Stimulated activated naive CD4-positive, alpha-beta T cell (primary cell): ENCODE data around the gene C1orf159.
"Not testable (repeated sequence)": the region's sequence is repeated elsewhere in the genome, so short reads cannot be mapped to it uniquely, and the experiment has no call there.

ENCODE experiments used
- DNase-seq, 6 experiments: peaks; one replicate each; lab custom pipeline; 2025; lab: John Stamatoyannopoulos, UW

Gene C1orf159

DNA sequence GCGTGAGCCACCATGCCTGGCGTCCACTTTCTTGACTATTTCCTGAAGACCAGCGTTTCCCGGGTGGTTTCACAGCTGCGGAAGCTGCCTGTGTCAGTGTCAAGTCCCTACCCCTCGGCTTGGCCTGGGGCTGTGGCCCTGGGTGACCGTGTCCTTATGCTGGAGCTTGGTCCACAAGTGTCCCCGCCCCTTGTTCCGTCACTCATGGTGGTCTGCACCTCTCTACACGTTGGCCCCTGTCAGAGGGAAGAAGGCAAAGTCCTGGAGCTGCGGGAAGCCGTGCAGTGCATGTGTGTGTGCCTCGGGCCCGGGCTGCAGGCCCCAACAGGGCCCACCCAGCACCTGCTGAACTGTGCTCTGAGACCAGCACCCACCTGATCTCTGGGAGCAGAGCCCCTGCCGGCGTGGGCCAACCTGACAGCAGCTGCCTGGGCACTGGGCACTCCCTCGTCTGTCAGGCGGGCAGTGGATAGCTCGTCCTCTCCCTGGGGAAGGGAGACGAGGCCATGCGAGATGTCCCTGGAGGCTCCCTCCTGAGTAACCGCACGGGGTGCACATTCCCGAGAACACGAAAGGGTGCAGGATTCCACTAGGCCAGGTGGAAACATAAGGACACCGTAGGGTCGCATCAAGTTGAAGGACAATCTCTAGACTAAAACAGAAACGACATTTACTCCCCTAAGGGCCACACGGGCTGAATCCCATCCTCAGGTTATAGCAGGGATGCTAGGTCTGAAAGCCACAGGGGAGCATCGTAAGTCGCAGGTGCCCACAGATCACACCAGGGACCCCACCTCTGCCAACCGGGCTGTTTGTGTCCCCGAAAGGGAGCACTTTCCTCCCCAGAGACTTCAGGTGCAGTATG is 2.4 kb upstream of the C1orf159 start:
- no peak for DNase-seq

DNA sequence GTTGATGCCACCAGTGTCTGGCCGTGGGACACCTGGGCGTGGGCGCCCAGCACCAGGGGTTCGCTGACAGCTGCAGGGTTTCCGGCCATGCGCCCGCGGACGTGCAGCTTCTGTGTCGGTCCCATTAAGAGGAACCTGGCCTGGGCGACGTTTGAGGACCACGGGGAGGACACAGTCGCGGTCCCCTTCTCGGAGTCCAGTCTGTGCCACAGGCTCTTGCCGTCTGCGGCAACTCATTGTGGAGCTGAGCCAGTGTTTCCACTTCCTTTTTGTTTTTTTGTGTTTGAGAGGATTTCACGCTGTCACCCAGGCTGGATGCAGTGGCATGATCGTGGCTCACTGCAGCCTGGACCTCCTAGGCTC is 1.6 kb upstream of the C1orf159 start:
- no peak for DNase-seq

GRCh38 chr1:1116701-1117468 is 996 bp upstream of the C1orf159 start:
- DNase-seq, result peak in 3 of 6 experiments; percentile 37 to 54 (median 37)

- no peak for DNase-seq
These were observed 628 bp downstream of the C1orf159 start for GRCh38 chr1:1115136-1115785.

DNA sequence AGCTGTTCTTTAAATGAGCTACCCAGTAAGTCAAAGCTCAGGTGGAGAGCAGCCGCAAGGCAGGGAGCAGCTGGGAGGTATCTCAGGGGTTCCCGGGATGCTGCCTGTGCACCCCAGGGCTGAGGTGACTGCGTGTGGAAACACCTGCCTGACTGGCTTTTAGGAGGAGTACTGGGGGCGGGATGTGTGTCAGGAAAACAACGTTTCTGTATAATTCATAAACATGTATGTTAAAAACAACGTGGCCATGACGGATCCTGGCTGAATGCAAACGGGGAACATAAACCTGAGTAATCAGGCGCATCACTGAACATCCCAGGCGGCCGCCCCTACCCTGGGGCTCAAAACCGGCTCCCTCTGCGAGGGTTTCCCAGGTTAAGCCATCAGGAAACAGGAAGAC is 1.5 kb downstream of the C1orf159 start:
- no peak for DNase-seq

DNA sequence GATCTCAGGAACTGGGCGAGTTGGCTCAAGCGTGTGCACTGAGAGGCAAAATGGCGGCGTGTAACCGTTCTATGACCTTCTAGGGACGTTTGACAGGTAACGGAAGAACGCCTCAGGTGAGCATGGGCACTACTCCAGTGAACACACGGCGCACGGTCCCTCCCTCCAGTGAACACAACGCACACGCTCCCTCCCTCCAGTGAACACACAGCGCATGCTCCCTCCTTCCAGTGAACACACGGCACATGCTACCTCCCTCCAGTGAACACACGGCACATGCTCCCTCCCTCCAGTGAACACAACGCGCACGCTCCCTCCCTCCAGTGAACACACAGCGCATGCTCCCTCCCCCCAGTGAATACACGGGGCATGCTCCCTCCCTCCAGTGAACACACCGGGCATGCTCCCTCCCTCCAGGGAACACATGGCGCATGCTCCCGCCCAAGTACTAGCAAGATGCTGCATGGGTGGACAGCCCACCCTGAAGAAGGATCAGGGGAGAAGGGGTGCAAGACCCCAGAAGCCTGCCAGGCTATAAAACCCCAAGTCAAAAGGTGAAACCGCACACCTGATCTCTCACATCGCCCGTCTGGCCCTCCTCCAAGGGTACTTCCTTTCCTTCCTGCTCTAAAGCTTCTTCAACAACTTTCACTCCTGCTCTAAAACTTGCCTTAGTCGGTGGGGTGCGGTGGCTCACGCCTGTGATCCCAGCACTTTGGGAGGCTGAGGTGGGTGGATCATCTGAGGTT is 3.5 kb downstream of the C1orf159 start:
- DNase-seq, result no peak

DNA sequence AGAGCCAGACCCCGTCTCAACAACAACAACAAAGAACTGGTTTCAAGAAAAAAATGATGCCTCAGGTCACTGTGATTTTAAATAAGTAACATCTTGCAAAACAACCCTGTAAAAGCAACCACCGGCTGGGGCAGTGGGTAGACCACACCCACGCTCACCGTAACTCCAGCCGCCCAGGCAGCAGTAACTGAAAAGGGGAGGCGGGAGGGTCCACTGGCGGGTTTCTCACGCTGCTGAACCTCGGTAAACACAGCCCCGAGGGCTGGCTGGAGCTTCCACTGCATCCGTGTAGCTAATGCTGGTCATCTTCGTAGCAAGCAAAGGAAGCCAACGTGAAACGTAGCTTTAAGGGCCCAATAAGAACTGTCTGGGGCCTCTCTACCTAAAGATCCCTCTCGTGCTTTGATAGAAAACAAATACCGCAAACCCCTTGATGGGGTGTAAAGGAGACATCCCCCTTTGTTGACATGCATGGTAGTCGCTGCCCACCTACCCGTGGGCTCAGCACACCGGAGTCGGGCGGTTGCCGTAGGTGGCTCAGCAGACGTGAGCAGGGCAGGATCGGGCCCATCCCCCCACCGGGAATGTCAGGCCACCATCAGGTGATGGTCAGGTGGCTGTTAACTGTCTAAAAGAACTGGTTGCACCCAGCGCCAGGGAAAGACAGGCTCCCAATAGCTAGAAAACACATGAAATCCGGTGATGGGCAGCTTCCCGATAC is 4.2 kb downstream of the C1orf159 start:
- DNase-seq, result no peak

DNA sequence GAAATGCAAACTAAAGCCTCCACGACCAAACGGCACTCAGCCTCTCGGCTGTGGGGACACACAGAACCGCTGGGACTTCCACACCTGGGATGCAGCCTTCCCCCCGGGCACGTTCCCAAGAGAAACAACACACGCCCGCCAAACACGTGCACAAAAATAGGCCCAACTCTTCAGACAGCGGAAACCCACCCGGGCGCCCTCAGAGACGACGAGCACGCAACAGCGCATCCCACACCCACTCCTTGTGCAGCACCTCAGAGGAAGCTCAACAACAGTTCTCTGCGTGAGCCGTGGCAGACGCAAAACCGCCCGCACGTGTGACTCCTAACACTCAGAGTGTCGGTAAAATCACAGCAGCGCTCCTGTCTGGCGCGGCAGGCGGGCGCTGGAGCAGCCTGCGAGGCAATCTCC is 5.3 kb downstream of the C1orf159 start:
- DNase-seq, result no peak

GRCh38 chr1:1109743-1110142 is 6.1 kb downstream of the C1orf159 start:
- DNase-seq, result no peak

DNA sequence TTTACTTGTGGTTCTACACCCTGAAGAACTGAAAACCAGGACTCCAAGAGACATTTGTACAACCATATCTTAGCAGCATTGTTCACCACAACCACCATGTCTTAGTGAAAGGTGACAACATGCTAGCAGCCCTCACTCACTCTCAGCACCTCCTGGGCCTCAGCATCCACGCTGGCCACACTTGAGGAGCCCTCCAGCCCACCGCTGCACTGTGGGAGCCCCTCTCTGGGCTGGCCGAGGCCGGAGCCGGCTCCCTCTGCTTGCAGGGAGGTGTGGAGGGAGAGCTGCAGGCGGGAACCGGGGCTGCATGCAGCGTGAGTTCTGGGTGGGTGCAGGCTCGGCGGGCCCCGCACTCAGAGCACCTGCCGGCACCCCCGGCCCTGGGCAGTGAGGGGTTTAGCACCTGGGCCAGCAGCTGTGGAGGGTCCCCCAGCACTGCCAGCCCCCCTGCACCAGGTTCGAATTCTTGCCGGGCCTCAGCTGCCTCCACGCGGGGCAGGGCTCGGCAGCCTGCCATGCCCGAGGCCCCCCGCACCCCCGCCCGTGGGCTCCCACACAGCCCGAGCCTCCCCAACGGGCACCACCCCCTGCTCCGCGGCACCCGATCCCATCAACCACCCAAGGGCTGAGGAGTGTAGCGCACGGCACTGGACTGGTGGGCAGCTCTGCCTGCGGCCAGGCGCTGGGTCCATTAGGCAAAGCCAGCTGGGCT is 9.2 kb downstream of the C1orf159 start:
- DNase-seq, result no peak

- not testable (repeated sequence) for DNase-seq
These were observed 11.7 kb downstream of the C1orf159 start for GRCh38 chr1:1104152-1104551.

- no peak for DNase-seq
These were observed 14.4 kb downstream of the C1orf159 start for GRCh38 chr1:1101503-1101902.

GRCh38 chr1:1100296-1100695 is 15.6 kb downstream of the C1orf159 start:
- DNase-seq, result no peak

DNA sequence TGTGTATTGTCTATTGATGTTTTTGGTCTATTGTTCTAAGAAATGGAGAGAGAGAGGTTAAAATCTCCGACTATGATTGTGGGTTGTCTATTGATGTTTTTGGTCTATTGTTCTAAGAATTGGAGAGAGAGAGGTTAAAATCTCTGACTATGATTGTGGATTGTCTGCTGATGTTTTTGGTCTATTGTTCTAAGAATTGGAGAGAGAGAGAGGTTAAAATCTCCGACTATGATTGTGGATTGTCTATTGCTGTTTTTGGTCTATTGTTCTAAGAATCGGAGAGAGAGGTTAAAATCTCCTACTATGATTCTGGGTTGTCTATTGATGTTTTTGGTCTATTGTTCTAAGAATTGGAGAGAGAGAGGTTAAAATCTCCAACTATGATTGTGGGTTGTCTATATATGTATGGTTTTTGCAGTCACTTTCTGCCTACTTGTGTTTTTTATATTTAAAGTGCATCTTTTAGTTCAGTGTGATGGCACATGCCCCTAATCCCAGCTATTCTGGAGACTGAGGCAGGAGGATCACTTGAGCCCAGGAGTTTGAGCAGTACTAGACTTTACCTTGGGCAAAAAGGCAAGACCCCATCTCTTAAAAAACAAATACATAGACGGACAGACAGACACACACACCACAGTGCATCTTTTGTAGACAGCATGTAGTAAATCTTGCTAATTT is 16.2 kb downstream of the C1orf159 start:
- DNase-seq, result peak in 1 of 6 experiments; percentile 60

DNA sequence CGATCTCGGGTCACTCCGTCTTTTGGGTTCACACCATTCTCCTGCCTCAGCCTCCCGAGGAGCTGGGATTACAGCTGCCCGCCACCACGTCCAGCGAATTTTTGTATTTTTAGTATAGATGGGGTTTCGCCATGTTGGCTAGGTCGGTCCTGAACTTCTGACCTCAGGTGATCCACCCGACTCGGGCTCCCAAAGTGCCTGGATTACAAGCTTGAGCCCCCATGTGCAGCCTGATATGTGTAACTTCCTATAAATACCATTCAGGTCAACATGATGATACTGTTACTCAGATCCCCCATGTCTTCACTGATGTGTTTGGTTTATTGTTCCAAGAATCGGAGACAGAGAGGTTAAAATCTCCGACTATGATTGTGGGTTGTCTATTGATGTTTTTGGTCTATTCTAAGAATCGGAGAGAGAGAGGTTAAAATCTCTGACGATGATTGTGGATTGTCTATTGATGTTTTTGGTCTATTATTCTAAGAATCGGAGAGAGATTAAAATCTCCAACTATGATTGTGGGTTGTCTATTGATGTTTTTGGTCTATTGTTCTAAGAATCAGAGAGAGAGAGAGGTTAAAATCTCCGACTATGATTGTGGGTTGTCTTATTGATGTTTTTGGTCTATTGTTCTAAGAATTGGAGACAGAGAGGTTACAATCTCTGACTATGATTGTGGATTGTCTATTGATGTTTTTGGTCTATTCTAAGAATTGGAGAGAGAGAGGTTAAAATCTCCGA is 17.0 kb downstream of the C1orf159 start:
- DNase-seq, result peak in 3 of 6 experiments; percentile 76 to 79 (median 77)

DNA sequence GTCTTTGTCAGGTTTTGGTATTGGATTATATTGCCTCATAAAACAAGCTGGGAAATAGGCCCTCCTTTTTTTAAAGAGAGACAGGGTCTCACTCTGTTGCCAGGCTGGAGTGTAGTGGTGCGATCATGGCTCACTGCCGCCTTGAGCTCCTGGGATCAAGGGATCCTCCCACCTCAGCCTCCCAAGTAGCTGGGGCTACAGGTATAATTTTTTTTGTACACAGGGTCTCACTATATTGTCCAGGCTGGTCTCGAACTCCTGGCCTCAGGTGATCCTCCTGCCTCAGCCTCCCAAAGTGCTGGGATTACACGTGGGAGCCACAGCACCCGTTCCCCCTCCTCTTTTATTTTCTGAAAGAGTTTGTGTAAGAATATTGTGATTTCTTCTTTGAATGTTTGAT is 19.8 kb downstream of the C1orf159 start:
- DNase-seq, result not testable (repeated sequence)

GRCh38 chr1:1094981-1095380 is 20.9 kb downstream of the C1orf159 start:
- no peak for DNase-seq

DNA sequence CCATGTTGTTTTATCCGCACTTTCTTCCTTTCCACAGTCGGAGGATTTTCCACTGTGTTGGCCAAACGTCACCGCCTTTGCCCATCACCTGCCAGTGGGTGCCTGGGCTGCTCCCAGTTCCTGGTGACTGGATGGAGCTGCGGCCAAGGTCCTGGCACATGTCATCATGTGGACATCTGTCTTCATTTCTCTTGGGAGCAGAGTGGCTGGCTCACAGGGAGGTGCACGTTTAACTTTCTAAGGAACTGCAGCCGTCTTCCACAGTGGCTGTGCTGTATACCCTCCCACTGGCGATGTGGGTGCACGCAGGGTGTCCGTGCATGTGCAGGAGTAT is 22.3 kb downstream of the C1orf159 start:
- DNase-seq, result no peak

DNA sequence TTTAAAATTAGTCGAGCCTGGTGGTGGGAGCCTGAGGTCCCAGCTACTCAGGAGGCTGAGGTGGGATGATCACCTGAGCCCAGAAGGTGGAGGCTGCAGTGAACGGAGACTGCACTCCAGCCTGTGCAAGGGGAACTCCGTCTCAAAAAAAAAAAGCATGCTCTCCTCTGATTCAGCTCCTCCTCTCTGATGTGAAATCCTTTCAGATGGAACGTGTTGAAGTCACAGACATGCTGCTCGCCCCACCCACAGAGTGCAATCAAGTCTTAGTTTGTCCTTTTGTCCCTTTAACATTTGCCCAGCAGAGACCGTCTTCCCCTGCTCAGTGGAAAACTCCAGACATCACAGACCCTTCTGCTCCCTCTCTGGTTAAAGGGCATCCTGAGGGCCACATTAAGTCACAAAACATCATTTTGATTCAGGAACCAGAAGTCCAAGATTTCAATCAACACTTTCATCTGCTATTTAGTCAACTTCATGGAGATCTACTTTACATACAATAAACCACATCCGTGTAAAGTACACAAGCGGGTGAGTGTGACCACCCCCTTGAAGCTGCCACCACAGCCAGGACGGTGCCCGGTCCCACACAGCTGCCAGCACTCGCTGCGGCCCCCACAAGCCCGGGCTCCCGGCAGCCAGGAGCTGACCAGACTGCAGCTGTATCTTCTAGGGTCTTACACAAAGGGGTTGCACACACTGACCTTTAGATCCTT is 22.8 kb downstream of the C1orf159 start:
- DNase-seq, result no peak
